ENCODE results near the gene MATK.
"Not testable (repeated sequence)": the region's sequence is repeated elsewhere in the genome, so short reads cannot be mapped to it uniquely, and the experiment has no call there.

MATK gene

DNA sequence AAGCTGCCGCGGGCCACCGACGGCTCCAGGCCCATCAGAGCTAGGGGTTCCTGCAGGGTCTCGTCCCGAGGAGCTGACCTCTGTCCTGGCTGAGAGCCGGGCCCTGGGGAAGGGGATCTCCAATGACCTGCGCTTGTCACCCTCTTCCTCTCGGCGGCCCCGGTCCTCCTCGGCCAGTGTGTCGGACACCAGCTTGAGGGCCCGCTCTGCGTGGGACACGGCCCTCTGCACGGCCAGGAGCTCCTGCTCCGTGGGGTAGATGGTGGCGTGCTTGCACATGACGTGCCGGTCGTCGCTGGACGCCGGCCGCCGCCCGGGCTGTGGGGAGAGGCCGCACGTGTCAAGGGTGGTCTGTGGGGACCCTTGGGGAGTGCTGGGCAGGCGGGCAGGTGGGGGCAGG, 32.7 kb upstream of the MATK start:
- ChIA-PET POLR2A (interaction anchor here (1.8 kb wide), 1 partner anchor 56 kb away, joined by 8 read pairs; the partner anchor contains the start of gene MRPL54), CTCF (no interaction called here)
- no peak for DNase-seq (ENCODE audit: extremely low spot score)
- no peak for TF ChIP-seq FOXK2 (IDR thresholded peaks at IDR 0.05)
- no peak for TF ChIP-seq CTBP1 (IDR thresholded peaks at IDR 0.05; ENCODE audit: borderline replicate concordance)
- TF ChIP-seq, protein P1, sequence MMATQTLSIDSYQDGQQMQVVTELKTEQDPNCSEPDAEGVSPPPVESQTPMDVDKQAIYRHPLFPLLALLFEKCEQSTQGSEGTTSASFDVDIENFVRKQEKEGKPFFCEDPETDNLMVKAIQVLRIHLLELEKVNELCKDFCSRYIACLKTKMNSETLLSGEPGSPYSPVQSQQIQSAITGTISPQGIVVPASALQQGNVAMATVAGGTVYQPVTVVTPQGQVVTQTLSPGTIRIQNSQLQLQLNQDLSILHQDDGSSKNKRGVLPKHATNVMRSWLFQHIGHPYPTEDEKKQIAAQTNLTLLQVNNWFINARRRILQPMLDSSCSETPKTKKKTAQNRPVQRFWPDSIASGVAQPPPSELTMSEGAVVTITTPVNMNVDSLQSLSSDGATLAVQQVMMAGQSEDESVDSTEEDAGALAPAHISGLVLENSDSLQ (IDR thresholded peaks at IDR 0.05): no peak
- TF ChIP-seq NFRKB (IDR thresholded peaks at IDR 0.05): no peak
- no peak for TF ChIP-seq ZNF384 (IDR thresholded peaks at IDR 0.05)
- no peak for TF ChIP-seq L3MBTL2 (conservative IDR thresholded peaks at IDR 0.05)
- no peak for TF ChIP-seq ARNT (IDR thresholded peaks at IDR 0.05)
- no peak for TF ChIP-seq BHLHE40 (IDR thresholded peaks at IDR 0.05; ENCODE audit: borderline replicate concordance)
- no peak for TF ChIP-seq FOXM1 (IDR thresholded peaks at IDR 0.05; ENCODE audit: borderline replicate concordance)
- no peak for TF ChIP-seq ELF4 (IDR thresholded peaks at IDR 0.05)
- no peak for TF ChIP-seq HDGF (IDR thresholded peaks at IDR 0.05; ENCODE audit: borderline replicate concordance)
- no peak for TF ChIP-seq TARDBP (IDR thresholded peaks at IDR 0.05)
- TF ChIP-seq LEF1 (IDR thresholded peaks at IDR 0.05; ENCODE audit: borderline replicate concordance): no peak
- TF ChIP-seq SP1 (IDR thresholded peaks at IDR 0.05): no peak
- no peak for TF ChIP-seq FOXA1 (IDR thresholded peaks at IDR 0.05)
- no peak for TF ChIP-seq SUZ12 (IDR thresholded peaks at IDR 0.05)

DNA sequence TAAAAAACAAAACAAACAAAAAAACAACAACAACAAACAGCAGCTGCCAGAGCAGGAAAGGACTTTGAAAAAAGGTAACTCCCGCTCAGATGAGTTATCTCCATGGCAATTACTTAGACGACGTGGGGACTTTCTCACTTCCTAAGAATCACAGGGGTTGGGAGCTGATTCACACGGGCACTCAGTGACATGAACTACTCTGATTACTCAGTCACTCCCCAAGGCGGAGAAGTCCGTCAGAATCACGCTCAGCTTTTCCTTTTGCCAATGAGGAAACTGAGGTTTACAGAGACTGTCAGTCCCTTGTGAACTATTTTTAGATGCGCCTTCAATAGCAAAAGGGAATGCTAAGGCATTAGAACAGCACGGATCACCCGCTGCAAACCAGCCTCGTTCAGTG, 32.3 kb upstream of the MATK start:
- ChIA-PET POLR2A (interaction anchor here (1.8 kb wide), 1 partner anchor 56 kb away, joined by 8 read pairs; the partner anchor contains the start of gene MRPL54), CTCF (no interaction called here)
- DNase-seq (ENCODE audit: extremely low spot score): no peak
- TF ChIP-seq FOXM1 (IDR thresholded peaks at IDR 0.05; ENCODE audit: borderline replicate concordance) (no peak), FOXK2 (IDR thresholded peaks at IDR 0.05) (no peak), ZNF384 (IDR thresholded peaks at IDR 0.05) (no peak), SP1 (IDR thresholded peaks at IDR 0.05) (no peak), LEF1 (IDR thresholded peaks at IDR 0.05; ENCODE audit: borderline replicate concordance) (no peak), HDGF (IDR thresholded peaks at IDR 0.05; ENCODE audit: borderline replicate concordance) (no peak), L3MBTL2 (conservative IDR thresholded peaks at IDR 0.05) (no peak), NFRKB (IDR thresholded peaks at IDR 0.05) (no peak), SUZ12 (IDR thresholded peaks at IDR 0.05) (no peak), ARNT (IDR thresholded peaks at IDR 0.05) (no peak), CTBP1 (IDR thresholded peaks at IDR 0.05; ENCODE audit: borderline replicate concordance) (no peak), ELF4 (IDR thresholded peaks at IDR 0.05) (no peak), TARDBP (IDR thresholded peaks at IDR 0.05) (no peak), BHLHE40 (IDR thresholded peaks at IDR 0.05; ENCODE audit: borderline replicate concordance) (no peak), FOXA1 (IDR thresholded peaks at IDR 0.05) (no peak)
- TF ChIP-seq, protein P1 (IDR thresholded peaks at IDR 0.05): no peak

DNA sequence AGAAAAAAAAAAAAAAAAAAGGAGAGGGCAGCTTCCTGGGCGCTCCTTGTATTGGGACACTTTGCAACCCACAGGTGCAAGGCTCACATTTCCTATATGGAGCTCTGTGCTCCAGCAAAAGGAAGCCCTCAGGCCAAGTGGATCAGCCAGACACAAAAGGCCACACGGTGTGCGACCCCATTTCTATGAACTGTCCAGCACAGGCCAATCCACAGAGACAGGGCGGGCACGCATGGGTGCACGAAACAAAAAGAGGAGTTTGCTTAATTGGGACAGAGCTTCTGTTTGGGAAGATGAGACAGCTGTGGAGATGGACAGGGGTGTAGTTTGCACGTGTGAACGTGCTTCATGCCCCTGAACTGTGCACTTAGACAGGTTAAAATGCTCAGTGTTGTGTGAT, 31.6 kb upstream of the MATK start:
- ChIA-PET POLR2A (interaction anchor here (1.8 kb wide), 1 partner anchor 55 kb away, joined by 8 read pairs; the partner anchor contains the start of gene MRPL54), CTCF (interaction anchor here (0.6 kb wide), 2 partner anchors 150 to 286 kb away, joined by 3 to 4 read pairs; no protein-coding TSS in a partner anchor)
- DNase-seq (ENCODE audit: extremely low spot score): no peak
- TF ChIP-seq HDGF (IDR thresholded peaks at IDR 0.05; ENCODE audit: borderline replicate concordance) (no peak), ARNT (IDR thresholded peaks at IDR 0.05) (no peak), FOXM1 (IDR thresholded peaks at IDR 0.05; ENCODE audit: borderline replicate concordance) (no peak), NFRKB (IDR thresholded peaks at IDR 0.05) (no peak)

DNA sequence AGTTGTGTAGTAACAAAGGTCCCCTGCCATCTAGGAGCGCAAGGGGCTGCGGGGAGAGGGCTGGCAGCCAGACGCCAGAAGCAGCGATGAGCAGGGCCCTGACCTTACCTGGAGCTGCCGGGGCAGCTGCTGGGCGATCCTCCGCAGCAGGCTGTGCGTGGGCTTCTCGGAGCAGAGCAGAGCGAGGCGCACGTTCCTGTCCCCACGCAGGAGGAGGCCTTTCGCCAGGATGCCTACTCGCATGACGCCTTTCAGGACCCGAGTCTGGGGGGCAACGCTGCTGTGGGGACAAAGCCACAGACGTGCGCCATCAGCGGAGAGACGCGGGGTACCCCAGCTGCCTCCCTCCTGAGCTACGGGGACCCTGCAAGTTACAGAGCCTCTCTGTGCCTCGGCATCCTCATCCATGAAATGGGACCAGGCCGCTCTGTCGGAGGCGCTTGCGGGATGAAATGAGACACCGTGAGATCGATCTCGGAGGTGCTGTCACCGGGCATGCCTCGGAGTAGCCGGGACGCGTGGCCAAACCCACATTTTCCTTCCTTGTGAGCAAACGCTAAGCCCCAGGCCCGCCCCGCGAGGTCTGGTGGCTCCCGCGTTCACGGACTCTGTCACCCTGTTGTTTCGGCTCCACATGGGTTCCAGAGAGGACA, 30.5 kb upstream of the MATK start:
- TF ChIP-seq L3MBTL2 (conservative IDR thresholded peaks at IDR 0.05): no peak
- no peak for TF ChIP-seq NFRKB (IDR thresholded peaks at IDR 0.05)
- TF ChIP-seq TARDBP (IDR thresholded peaks at IDR 0.05): no peak
- TF ChIP-seq ZNF384 (IDR thresholded peaks at IDR 0.05): no peak
- no peak for TF ChIP-seq ARNT (IDR thresholded peaks at IDR 0.05)
- TF ChIP-seq BHLHE40 (IDR thresholded peaks at IDR 0.05; ENCODE audit: borderline replicate concordance): no peak
- TF ChIP-seq HDGF (IDR thresholded peaks at IDR 0.05; ENCODE audit: borderline replicate concordance): no peak
- TF ChIP-seq SP1 (IDR thresholded peaks at IDR 0.05): no peak
- no peak for TF ChIP-seq FOXK2 (IDR thresholded peaks at IDR 0.05)
- no peak for TF ChIP-seq ELF4 (IDR thresholded peaks at IDR 0.05)
- TF ChIP-seq LEF1 (IDR thresholded peaks at IDR 0.05; ENCODE audit: borderline replicate concordance): no peak
- TF ChIP-seq SUZ12 (IDR thresholded peaks at IDR 0.05): no peak
- no peak for TF ChIP-seq FOXM1 (IDR thresholded peaks at IDR 0.05; ENCODE audit: borderline replicate concordance)
- no peak for TF ChIP-seq CTBP1 (IDR thresholded peaks at IDR 0.05; ENCODE audit: borderline replicate concordance)
- no peak for TF ChIP-seq FOXA1 (IDR thresholded peaks at IDR 0.05)
- TF ChIP-seq, protein P1 (IDR thresholded peaks at IDR 0.05): no peak
- no peak for DNase-seq (ENCODE audit: extremely low spot score)
- POLR2A ChIA-PET: no interaction called here
- CTCF ChIA-PET: no interaction called here

DNA sequence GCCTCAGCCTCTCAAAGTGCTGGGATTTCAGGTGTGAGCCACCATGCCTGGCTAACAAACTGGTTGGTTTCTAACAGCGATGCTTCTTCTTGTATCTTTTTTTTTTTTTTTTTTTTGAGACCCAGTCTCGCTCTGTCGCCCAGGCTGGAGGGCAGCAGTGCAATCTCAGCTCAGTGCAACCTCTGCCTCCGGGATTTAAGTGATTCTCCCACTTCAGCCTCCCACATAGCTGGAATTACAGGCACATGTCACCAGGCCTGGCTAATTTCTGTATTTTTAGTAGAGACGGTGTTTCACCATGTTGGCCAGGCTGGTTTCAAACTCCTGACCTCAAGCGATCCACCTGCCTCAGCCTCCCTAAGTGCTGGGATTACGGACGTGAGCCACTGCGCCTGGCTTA, 30.0 kb upstream of the MATK start:
- DNase-seq (ENCODE audit: extremely low spot score); POLR2A ChIA-PET: not testable (repeated sequence)
- CTCF ChIA-PET: interaction anchor here (0.6 kb wide), 1 partner anchor 432 kb away, joined by 4 read pairs; no protein-coding TSS in a partner anchor

DNA sequence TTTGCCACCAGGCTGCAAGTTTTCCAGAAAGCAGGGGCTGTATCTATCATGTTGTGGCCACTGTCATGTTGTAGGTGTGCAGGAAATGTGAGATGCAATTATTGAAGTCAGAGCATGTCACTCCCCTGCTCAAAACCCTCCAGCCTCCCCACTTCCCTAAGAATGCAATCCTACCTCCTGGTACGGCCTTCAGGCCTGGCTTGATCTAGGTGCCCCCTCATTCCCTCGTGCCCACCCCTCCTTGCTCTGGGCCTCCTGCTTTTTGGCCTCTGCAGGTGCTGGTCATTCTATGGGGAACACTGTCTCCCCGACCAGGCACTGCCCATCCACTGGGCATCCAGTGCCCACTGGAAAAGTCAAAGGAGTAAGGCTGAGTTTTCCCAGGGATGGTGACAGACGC, 28.5 kb upstream of the MATK start:
- POLR2A ChIA-PET: no interaction called here
- TF ChIP-seq TARDBP (IDR thresholded peaks at IDR 0.05) (no peak), HDGF (IDR thresholded peaks at IDR 0.05; ENCODE audit: borderline replicate concordance) (no peak), FOXA1 (IDR thresholded peaks at IDR 0.05) (no peak), ARNT (IDR thresholded peaks at IDR 0.05) (no peak), SUZ12 (IDR thresholded peaks at IDR 0.05) (no peak), FOXK2 (IDR thresholded peaks at IDR 0.05) (no peak), ZNF384 (IDR thresholded peaks at IDR 0.05) (no peak), SP1 (IDR thresholded peaks at IDR 0.05) (no peak), L3MBTL2 (conservative IDR thresholded peaks at IDR 0.05) (no peak), NFRKB (IDR thresholded peaks at IDR 0.05) (no peak), CTBP1 (IDR thresholded peaks at IDR 0.05; ENCODE audit: borderline replicate concordance) (no peak), FOXM1 (IDR thresholded peaks at IDR 0.05; ENCODE audit: borderline replicate concordance) (no peak), ELF4 (IDR thresholded peaks at IDR 0.05) (no peak), LEF1 (IDR thresholded peaks at IDR 0.05; ENCODE audit: borderline replicate concordance) (no peak), BHLHE40 (IDR thresholded peaks at IDR 0.05; ENCODE audit: borderline replicate concordance) (no peak)
- TF ChIP-seq, protein P1 (IDR thresholded peaks at IDR 0.05): no peak
- CTCF ChIA-PET: no interaction called here
- DNase-seq (ENCODE audit: extremely low spot score): no peak
